ENCODE measurements around the gene EHF. TPM values are rescaled to one million over a fixed set of nuclear protein-coding genes. Genes with fewer than 3 reads are reported as not detected.

Gene EHF
- total and polyA plus RNA-seq, 5 donors from 2014 or later, result not detected

DNA sequence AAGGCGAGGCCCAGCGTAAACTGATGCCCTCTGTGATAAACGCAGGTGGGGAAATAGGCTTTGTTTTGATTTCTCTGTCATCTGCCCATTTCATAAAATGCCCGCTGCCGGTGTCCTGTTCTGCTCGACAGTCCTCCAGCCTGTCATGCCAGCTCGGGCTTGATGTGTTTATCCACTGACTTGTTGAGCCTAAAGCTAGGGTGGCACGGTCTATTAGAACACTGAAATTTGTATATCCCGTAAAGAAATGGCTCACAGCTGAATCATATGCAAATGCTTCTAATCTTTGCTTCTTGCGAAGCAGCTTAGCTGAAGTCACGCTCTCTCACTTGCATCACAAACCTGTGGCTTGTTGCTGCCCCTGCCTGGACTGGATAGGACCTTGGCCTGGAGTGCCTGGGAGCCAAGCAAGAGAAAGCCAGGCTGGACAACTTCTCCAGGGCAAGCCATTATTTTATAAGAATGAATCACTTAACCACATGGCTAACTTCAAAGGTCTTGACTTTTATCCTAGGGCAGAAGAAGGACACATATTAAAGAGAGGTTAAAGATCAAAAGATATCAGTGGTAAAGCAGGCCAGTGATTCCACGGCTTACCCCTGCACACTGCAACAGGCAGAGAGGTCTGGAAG lies 33.1 kb downstream of the EHF start:
- no peaks in the 10 kb centered on the region for H3K9me3 ChIP-seq (ENCODE audit: control insufficient read depth in 2 of 2, low read length in 2 of 2)
- H3K27ac Mint-ChIP-seq, result no peak overlapping the region
- H3K36me3 ChIP-seq (ENCODE audit: control insufficient read depth, insufficient read depth, low read length), result no peaks in the 10 kb centered on the region
- H3K9me3 Mint-ChIP-seq, result peaks cover 0 to 3% (median 0%) of the 10 kb centered on the region in 7 donors
- peaks cover 14% of the 10 kb centered on the region for H3K27me3 Mint-ChIP-seq
- ATAC-seq (ENCODE audit: low read depth in 2 of 2) (no peak), DNase-seq (no peak)
- peaks cover 0 to 20% (median 10%) of the 10 kb centered on the region in 4 donors for H3K4me1 Mint-ChIP-seq
- H3K4me1 ChIP-seq (ENCODE audit: control insufficient read depth, insufficient read depth, low read length, poor library complexity, severe bottlenecking), result peaks cover 8% of the 10 kb centered on the region
- no peak overlapping the region for H3K4me3 ChIP-seq (ENCODE audit: low read depth, low read length)
- no peak overlapping the region for H3K4me3 Mint-ChIP-seq
- peaks cover 3% of the 10 kb centered on the region for H3K27me3 ChIP-seq (ENCODE audit: control insufficient read depth, insufficient read depth, low read length)
- H3K27ac ChIP-seq (ENCODE audit: insufficient read depth, low read length, poor library complexity, severe bottlenecking), result no peak overlapping the region
- H3K36me3 Mint-ChIP-seq, result no peaks in the 10 kb centered on the region

DNA sequence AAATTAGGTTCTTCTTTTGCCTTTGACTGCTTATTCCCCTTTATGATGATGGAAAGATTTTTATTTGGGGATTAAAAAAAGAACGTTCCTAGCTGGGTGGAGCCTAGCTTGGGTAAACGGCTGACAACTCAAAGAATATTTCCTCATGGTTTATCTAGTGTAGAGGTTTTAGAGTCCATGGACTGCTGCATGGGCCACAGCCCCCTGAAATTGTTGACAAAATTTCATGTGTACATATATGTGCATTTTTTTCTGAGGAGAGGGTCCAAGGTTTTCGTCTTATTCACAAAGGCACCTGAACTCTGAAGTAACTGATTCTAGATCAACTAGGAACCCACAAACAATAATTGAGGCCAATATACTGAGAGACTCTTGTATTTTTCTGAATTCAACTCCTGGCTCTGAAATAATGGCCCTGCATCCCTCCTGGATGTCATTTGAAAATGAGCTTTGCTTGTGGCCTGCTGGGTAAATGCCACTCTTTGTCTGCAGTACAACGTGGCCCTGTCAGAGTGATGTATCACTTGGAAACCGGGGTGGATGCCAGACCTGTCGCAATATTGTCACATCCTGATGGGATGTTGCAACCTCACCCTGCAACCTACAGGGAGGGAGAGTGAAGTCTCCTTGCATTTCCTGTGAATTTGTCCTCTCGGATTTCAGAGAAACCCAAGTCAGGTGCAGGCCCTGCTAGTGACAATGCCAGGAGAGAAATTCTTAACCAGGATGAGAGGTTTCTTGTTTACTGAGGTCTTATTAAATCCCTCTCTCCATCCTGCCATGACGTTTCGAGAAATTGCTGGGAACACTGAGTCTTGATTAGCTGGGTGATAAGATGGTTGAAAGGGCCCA lies 33.8 kb downstream of the EHF start:
- DNase-seq (no peak), ATAC-seq (ENCODE audit: low read depth in 2 of 2) (no peak)
- no peaks in the 10 kb centered on the region for H3K9me3 ChIP-seq (ENCODE audit: control insufficient read depth in 2 of 2, low read length in 2 of 2)
- H3K4me3 ChIP-seq (ENCODE audit: low read depth, low read length), result no peak overlapping the region
- no peak overlapping the region for H3K27ac ChIP-seq (ENCODE audit: insufficient read depth, low read length, poor library complexity, severe bottlenecking)
- no peaks in the 10 kb centered on the region for H3K36me3 ChIP-seq (ENCODE audit: control insufficient read depth, insufficient read depth, low read length)
- peaks cover 14% of the 10 kb centered on the region for H3K27me3 Mint-ChIP-seq
- no peaks in the 10 kb centered on the region for H3K36me3 Mint-ChIP-seq
- peaks cover 8% of the 10 kb centered on the region for H3K4me1 ChIP-seq (ENCODE audit: control insufficient read depth, insufficient read depth, low read length, poor library complexity, severe bottlenecking)
- H3K9me3 Mint-ChIP-seq, result peaks cover 0 to 3% (median 0%) of the 10 kb centered on the region in 7 donors
- H3K4me3 Mint-ChIP-seq, result no peak overlapping the region
- no peak overlapping the region for H3K27ac Mint-ChIP-seq
- H3K4me1 Mint-ChIP-seq, result peaks cover 0 to 20% (median 8%) of the 10 kb centered on the region in 4 donors
- peaks cover 4% of the 10 kb centered on the region for H3K27me3 ChIP-seq (ENCODE audit: control insufficient read depth, insufficient read depth, low read length)

- H3K27ac ChIP-seq (ENCODE audit: insufficient read depth, low read length, poor library complexity, severe bottlenecking), result no peak overlapping the region
- H3K36me3 Mint-ChIP-seq, result no peaks in the 10 kb centered on the region
- peaks cover 14% of the 10 kb centered on the region for H3K27me3 Mint-ChIP-seq
These were observed 34.6 kb downstream of the EHF start for GRCh38 chr11:34655335-34656008.

DNA sequence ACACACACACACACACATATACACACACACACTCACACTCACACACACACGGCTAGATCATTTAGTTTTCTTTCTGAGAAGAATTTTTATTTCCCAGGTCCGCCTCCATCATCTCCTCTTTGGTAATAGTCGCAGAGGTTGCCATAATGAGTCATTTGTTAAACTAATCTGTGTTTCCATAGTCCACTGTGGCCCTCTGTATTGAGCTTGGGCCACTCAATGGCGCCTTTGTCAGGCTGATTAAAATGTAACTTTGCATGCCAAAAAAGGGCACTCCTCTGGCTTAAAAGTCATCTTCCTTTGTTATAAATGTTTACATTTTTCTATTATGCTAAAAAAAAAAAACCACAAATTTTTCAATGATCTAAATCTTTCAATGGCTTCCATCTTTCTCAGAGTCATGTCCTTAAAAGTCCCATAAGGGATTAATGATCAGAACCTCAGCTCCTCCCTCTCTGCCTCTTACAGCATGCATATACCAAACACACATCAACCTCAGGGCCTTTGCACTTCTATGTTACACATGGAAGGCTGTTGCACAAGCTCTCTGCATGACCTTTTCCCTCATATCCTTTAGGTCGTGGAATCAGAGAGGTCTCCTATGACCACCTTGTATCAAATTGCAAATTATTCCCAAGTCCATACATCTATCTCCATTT lies 35.3 kb downstream of the EHF start:
- H3K4me1 ChIP-seq (ENCODE audit: control insufficient read depth, insufficient read depth, low read length, poor library complexity, severe bottlenecking), result peaks cover under 1% of the 10 kb centered on the region
- H3K9me3 ChIP-seq (ENCODE audit: control insufficient read depth in 2 of 2, low read length in 2 of 2), result no peaks in the 10 kb centered on the region
- ATAC-seq (ENCODE audit: low read depth in 2 of 2) (no peak), DNase-seq (no peak)
- Mint-ChIP-seq H3K4me3 (no peak overlapping the region), H3K27ac (no peak overlapping the region), H3K4me1 (peaks cover 0 to 9% (median 4%) of the 10 kb centered on the region in 4 donors), H3K27me3 (peaks cover 14% of the 10 kb centered on the region), H3K9me3 (peaks cover 0 to 3% (median 0%) of the 10 kb centered on the region in 7 donors), H3K36me3 (no peaks in the 10 kb centered on the region)
- H3K27ac ChIP-seq (ENCODE audit: insufficient read depth, low read length, poor library complexity, severe bottlenecking), result no peak overlapping the region
- H3K27me3 ChIP-seq (ENCODE audit: control insufficient read depth, insufficient read depth, low read length), result peaks cover 4% of the 10 kb centered on the region
- no peak overlapping the region for H3K4me3 ChIP-seq (ENCODE audit: low read depth, low read length)
- no peaks in the 10 kb centered on the region for H3K36me3 ChIP-seq (ENCODE audit: control insufficient read depth, insufficient read depth, low read length)

More at GRCh38 chr11:34655335-34656008, 34.6 kb downstream of the EHF start:
- no peaks in the 10 kb centered on the region for H3K9me3 ChIP-seq (ENCODE audit: control insufficient read depth in 2 of 2, low read length in 2 of 2)
- H3K4me1 ChIP-seq (ENCODE audit: control insufficient read depth, insufficient read depth, low read length, poor library complexity, severe bottlenecking), result peaks cover 8% of the 10 kb centered on the region
- Mint-ChIP-seq H3K27ac (no peak overlapping the region), H3K9me3 (peaks cover 0 to 3% (median 0%) of the 10 kb centered on the region in 7 donors), H3K4me1 (peaks cover 0 to 14% (median 5%) of the 10 kb centered on the region in 4 donors), H3K4me3 (no peak overlapping the region)
- DNase-seq (no peak), ATAC-seq (ENCODE audit: low read depth in 2 of 2) (no peak)
- no peak overlapping the region for H3K4me3 ChIP-seq (ENCODE audit: low read depth, low read length)
- H3K27me3 ChIP-seq (ENCODE audit: control insufficient read depth, insufficient read depth, low read length), result peaks cover 4% of the 10 kb centered on the region
- no peaks in the 10 kb centered on the region for H3K36me3 ChIP-seq (ENCODE audit: control insufficient read depth, insufficient read depth, low read length)

GRCh38 chr11:34658071-34659015 lies 37.5 kb downstream of the EHF start:
- peaks cover 10% of the 10 kb centered on the region for H3K27me3 Mint-ChIP-seq
- no peaks in the 10 kb centered on the region for H3K4me1 Mint-ChIP-seq
- ATAC-seq (ENCODE audit: low read depth in 2 of 2), result no peak

DNA sequence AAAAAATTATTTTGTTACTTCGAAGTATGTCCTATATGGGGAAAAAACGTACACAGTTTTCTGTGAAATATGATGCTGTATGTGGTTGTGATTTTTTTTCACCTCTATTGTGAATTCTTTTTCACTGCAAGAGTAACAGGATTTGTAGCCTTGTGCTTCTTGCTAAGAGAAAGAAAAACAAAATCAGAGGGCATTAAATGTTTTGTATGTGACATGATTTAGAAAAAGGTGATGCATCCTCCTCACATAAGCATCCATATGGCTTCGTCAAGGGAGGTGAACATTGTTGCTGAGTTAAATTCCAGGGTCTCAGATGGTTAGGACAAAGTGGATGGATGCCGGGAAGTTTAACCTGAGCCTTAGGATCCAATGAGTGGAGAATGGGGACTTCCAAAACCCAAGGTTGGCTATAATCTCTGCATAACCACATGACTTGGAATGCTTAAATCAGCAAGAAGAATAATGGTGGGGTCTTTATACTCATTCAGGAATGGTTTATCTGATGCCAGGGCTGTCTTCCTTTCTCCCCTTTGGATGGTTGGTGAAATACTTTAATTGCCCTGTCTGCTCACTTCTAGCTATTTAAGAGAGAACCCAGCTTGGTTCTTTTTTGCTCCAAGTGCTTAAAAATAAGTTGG lies 38.3 kb downstream of the EHF start:
- DNase-seq, result no peak
- Histone ChIP-seq H3K36me3 (ENCODE audit: control insufficient read depth, insufficient read depth, low read length) (no peaks in the 10 kb centered on the region), H3K4me1 (ENCODE audit: control insufficient read depth, insufficient read depth, low read length, poor library complexity, severe bottlenecking) (no peaks in the 10 kb centered on the region), H3K27ac (ENCODE audit: insufficient read depth, low read length, poor library complexity, severe bottlenecking) (no peak overlapping the region), H3K9me3 (ENCODE audit: control insufficient read depth in 2 of 2, low read length in 2 of 2) (no peaks in the 10 kb centered on the region), H3K27me3 (ENCODE audit: control insufficient read depth, insufficient read depth, low read length) (peaks cover 12% of the 10 kb centered on the region), H3K4me3 (ENCODE audit: low read depth, low read length) (no peak overlapping the region)
- Mint-ChIP-seq H3K9me3 (peaks cover 0 to 3% (median 0%) of the 10 kb centered on the region in 7 donors), H3K27me3 (peaks cover 8% of the 10 kb centered on the region), H3K36me3 (no peaks in the 10 kb centered on the region), H3K4me1 (no peaks in the 10 kb centered on the region), H3K4me3 (no peak overlapping the region), H3K27ac (no peak overlapping the region)
- ATAC-seq (ENCODE audit: low read depth in 2 of 2), result no peak

More at GRCh38 chr11:34658071-34659015, 37.5 kb downstream of the EHF start:
- Mint-ChIP-seq H3K36me3 (no peaks in the 10 kb centered on the region), H3K4me3 (no peak overlapping the region), H3K9me3 (peaks cover 0 to 3% (median 0%) of the 10 kb centered on the region in 7 donors), H3K27ac (no peak overlapping the region)
- Histone ChIP-seq H3K36me3 (ENCODE audit: control insufficient read depth, insufficient read depth, low read length) (no peaks in the 10 kb centered on the region), H3K27ac (ENCODE audit: insufficient read depth, low read length, poor library complexity, severe bottlenecking) (no peak overlapping the region), H3K9me3 (ENCODE audit: control insufficient read depth in 2 of 2, low read length in 2 of 2) (no peaks in the 10 kb centered on the region), H3K4me1 (ENCODE audit: control insufficient read depth, insufficient read depth, low read length, poor library complexity, severe bottlenecking) (no peaks in the 10 kb centered on the region), H3K4me3 (ENCODE audit: low read depth, low read length) (no peak overlapping the region), H3K27me3 (ENCODE audit: control insufficient read depth, insufficient read depth, low read length) (peaks cover 9% of the 10 kb centered on the region)
- no peak for DNase-seq
